Measurements from ENCODE around the gene C4A. TPM values are rescaled to one million over a fixed set of nuclear protein-coding genes. Genes with fewer than 3 reads are reported as not detected.
A peak's percentile ranks its signal among the peaks of the same experiment; 100 is the strongest.
"Not testable (repeated sequence)": the region's sequence is repeated elsewhere in the genome, so short reads cannot be mapped to it uniquely, and the experiment has no call there.

Gene C4A
- total RNA-seq, 1 experiment from 2014 or later, result 1.6 TPM

DNA sequence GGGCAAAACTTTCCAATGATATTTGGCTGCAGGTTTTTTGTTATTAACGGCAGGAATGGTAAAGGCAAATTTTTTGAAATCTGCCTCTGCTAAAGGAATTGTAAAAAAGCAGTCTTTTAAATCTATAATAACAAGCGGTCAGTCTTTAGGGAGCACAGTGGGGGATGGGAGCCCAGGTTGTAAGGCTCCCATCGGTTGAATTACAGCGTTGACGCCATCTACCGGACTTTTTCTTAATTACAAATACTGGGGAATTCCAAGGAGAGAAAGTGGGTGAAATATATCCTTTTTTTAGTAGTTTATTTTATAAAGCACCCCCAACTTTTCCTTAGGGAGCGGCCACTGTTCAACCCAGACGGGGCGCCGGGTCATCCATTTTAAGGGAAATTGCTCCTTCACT lies 40.2 kb downstream of the C4A start:
- not testable (repeated sequence) for DNase-seq (ENCODE audit: low spot score)

- not testable (repeated sequence) for DNase-seq (ENCODE audit: low spot score)
These were observed 46.8 kb downstream of the C4A start for GRCh38 chr6:32028631-32029030.

- not testable (repeated sequence) for DNase-seq (ENCODE audit: low spot score)
These were observed 47.7 kb downstream of the C4A start for GRCh38 chr6:32029553-32029952.

DNA sequence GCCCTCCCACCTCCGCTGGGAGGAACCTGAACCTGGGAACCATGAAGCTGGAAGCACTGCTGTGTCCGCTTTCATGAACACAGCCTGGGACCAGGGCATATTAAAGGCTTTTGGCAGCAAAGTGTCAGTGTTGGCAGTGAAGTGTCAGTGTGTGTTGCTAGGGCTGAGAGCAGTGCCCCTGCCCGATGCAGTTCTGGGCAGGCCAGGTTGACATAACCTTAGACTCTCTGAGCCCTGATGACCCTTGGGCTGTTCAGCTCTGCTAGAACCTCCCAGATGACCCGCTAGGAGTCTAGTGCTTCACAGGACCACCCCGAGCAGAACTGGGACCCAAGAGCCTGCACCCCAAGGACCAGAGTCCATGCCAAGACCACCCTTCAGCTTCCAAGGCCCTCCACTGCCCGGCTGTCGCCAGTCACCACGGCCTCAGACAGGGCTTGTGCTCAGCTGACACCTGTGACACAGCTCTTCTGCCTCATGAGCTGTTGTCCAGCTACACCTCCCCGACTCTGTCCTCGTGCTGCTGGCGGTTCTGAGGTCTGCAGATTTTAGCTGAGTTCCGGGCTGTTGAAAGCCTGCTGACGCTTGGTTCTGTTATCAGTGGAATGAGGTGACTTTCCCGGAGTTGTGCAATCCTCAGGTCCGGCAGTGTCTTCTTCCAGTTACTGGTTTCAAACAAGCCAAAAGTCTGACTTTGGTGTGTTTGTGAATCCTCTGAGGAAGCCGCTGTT lies 53.6 kb downstream of the C4A start:
- DNase-seq (ENCODE audit: low spot score), result not testable (repeated sequence)

DNA sequence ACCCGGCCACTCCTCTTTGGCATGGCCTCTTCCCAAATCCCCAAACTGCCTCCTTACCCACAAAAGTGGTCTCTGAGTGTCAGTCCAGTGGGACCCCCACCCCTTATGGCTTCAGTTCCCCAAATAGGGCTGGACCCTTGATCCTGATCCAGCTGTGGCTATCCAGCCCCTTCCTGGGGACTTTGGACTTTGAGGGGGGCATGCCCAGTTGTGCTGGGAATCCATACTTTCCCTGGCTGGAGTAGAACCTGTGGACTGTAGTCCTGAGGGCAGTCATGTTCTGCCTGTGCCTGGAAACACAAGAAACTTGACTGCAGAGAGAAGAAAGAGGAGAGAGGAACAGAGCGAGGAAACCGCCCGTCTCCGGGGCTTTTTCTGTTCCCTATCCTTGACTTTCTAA lies 55.3 kb downstream of the C4A start:
- not testable (repeated sequence) for DNase-seq (ENCODE audit: low spot score)

- DNase-seq (ENCODE audit: low spot score), result not testable (repeated sequence)
These were observed 56.0 kb downstream of the C4A start, which contains the start of gene CYP21A2 for GRCh38 chr6:32037598-32038524. Gene CYP21A2 (plus strand): TSS chr6:32038415. CDS start chr6:32038423, 8 bp downstream.

GRCh38 chr6:32038878-32039277 lies 57.0 kb downstream of the C4A start:
- DNase-seq (ENCODE audit: low spot score), result not testable (repeated sequence)

DNA sequence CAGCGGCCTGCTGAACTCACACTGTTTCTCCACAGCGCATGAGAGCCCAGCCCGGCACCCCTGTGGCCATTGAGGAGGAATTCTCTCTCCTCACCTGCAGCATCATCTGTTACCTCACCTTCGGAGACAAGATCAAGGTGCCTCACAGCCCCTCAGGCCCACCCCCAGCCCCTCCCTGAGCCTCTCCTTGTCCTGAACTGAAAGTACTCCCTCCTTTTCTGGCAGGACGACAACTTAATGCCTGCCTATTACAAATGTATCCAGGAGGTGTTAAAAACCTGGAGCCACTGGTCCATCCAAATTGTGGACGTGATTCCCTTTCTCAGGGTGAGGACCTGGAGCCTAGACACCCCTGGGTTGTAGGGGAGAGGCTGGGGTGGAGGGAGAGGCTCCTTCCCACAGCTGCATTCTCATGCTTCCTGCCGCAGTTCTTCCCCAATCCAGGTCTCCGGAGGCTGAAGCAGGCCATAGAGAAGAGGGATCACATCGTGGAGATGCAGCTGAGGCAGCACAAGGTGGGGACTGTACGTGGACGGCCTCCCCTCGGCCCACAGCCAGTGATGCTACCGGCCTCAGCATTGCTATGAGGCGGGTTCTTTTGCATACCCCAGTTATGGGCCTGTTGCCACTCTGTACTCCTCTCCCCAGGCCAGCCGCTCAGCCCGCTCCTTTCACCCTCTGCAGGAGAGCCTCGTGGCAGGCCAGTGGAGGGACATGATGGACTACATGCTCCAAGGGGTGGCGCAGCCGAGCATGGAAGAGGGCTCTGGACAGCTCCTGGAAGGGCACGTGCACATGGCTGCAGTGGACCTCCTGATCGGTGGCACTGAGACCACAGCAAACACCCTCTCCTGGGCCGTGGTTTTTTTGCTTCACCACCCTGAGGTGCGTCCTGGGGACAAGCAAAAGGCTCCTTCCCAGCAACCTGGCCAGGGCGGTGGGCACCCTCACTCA lies 57.7 kb downstream of the C4A start:
- DNase-seq (ENCODE audit: low spot score), result not testable (repeated sequence)

DNA sequence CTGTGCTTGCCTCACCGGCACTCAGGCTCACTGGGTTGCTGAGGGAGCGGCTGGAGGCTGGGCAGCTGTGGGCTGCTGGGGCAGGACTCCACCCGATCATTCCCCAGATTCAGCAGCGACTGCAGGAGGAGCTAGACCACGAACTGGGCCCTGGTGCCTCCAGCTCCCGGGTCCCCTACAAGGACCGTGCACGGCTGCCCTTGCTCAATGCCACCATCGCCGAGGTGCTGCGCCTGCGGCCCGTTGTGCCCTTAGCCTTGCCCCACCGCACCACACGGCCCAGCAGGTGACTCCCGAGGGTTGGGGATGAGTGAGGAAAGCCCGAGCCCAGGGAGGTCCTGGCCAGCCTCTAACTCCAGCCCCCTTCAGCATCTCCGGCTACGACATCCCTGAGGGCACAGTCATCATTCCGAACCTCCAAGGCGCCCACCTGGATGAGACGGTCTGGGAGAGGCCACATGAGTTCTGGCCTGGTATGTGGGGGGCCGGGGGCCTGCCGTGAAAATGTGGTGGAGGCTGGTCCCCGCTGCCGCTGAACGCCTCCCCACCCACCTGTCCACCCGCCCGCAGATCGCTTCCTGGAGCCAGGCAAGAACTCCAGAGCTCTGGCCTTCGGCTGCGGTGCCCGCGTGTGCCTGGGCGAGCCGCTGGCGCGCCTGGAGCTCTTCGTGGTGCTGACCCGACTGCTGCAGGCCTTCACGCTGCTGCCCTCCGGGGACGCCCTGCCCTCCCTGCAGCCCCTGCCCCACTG lies 58.6 kb downstream of the C4A start:
- DNase-seq (ENCODE audit: low spot score), result not testable (repeated sequence)

DNA sequence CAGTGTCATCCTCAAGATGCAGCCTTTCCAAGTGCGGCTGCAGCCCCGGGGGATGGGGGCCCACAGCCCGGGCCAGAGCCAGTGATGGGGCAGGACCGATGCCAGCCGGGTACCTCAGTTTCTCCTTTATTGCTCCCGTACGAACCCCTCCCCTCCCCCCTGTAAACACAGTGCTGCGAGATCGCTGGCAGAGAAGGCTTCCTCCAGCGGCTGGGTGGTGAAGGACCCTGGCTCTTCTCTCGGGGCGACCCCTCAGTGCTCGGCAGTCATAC lies 59.1 kb downstream of the C4A start:
- not testable (repeated sequence) for DNase-seq (ENCODE audit: low spot score)

- not testable (repeated sequence) for DNase-seq (ENCODE audit: low spot score)
These were observed 59.5 kb downstream of the C4A start for GRCh38 chr6:32041385-32041784.

DNA sequence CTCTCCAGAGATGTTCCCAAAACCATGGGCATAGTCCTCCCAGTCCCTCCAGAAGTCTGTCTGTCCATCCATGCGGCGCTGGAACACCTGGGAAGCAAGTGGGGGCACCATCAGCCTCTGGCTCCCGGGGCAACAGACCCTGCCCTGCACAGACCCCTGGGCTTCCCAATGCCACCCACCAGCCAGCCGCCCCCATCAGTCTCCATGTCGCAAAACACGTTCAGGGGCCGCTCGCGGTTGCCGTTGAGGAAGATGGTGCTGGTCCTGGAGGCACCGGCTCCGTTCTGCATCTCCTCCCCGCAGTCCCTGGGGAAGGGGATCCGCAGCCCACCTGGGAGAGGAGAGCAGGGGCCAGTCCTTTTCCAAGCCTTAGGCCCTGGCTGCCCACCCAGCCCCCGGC lies 60.4 kb downstream of the C4A start:
- not testable (repeated sequence) for DNase-seq (ENCODE audit: low spot score)

- not testable (repeated sequence) for DNase-seq (ENCODE audit: low spot score)
These were observed 61.9 kb downstream of the C4A start for GRCh38 chr6:32043589-32044380.

DNA sequence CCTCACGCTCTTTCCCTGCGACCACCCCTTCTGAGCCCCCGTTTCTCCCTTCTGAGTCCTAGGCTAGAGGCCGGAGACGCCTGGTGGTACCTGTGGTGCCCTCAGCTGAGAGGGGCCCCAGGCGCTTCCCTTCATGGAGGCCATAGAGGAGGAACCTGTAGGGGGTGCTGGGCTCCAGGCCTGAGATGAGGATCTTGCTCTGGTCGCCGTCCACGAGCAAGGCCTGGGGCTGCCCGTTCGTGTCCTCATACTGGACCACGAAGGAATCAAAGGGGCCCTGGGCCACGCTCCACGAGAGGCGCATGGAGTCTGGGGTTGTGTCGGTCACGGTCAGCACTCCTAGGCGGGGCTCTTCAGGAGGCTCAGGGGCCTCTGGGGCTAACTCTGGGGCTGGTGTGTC lies 63.1 kb downstream of the C4A start:
- DNase-seq (ENCODE audit: low spot score), result not testable (repeated sequence)

GRCh38 chr6:32045811-32046449 lies 64.1 kb downstream of the C4A start:
- peak; percentile 76 for DNase-seq (ENCODE audit: low spot score)

GRCh38 chr6:32046450-32047083 lies 64.7 kb downstream of the C4A start:
- DNase-seq (ENCODE audit: low spot score), result peak; percentile 68

DNA sequence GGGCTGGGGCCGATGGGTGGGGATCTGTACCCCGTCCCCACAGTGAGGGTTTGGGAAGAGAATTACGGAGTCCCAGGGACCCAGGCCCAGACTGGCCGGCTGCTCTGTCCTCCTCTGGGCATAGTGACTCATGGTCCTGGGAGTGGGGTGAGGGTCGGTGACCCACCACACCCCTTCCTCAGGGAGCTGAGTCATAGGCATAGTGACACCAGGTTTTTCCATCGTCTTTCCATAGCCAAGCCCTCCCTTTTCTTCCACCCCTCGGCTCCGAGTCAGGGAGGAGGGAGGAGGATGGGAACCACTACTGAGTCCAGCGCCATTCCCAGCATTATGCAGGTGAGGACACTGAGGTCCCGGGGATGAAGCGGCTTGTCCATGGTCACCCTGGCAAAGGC lies 65.2 kb downstream of the C4A start:
- DNase-seq (ENCODE audit: low spot score), result peak; percentile 90

DNA sequence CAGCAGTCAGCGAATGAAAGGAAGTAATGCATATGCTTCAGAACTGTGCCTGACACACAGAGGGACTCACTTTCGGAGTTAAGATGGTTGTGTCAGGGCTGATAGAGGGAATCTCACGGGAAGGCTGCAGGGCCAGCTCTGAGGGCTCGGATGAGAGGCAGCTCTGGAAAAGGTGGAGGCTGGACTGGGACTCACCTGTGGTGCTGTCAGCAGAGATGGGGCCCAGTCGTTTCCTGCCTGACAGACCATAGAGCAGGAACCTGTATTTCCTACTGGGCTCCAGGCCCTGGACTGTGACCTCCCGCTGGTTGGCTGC lies 65.6 kb downstream of the C4A start:
- DNase-seq (ENCODE audit: low spot score), result no peak
